ENCODE measurements around the gene C19orf47. TPM values are rescaled to one million over a fixed set of nuclear protein-coding genes. Genes with fewer than 3 reads are reported as not detected.

C19orf47 gene
- polyA plus RNA-seq, 3 donors: 7.6 to 10.2 (median 8.0) TPM

- 92% methylated on average over 13 of the region's 16 CpGs for WGBS (ENCODE audit: insufficient coverage)
Measured at GRCh38 chr19:40278361-40279035, 69.7 kb downstream of the C19orf47 start.

More at GRCh38 chr19:40278361-40279035, 69.7 kb downstream of the C19orf47 start:
- Mint-ChIP-seq H3K27ac (peak overlapping the region in 1 of 7 donors; percentile 67), H3K9me3 (no peaks in the 10 kb centered on the region), H3K4me3 (no peak overlapping the region), H3K4me1 (peaks cover 56% of the 10 kb centered on the region), H3K27me3 (ENCODE audit: low read depth in 3 of 3) (no peaks in the 10 kb centered on the region), H3K36me3 (peaks cover 11 to 13% of the 10 kb centered on the region in 2 donors)
- Histone ChIP-seq H3K9ac (ENCODE audit: insufficient read depth, low read length, poor library complexity, severe bottlenecking) (no peak overlapping the region), H3K4me2 (replicated peaks; ENCODE audit: extremely low read depth, low read length, poor library complexity, severe bottlenecking) (no peak overlapping the region), H3K27ac (ENCODE audit: low read depth in 1 of 2, low read length in 2 of 2) (no peak overlapping the region), H2AFZ (ENCODE audit: insufficient read depth, low read depth, low read length, poor library complexity, severe bottlenecking) (no peak overlapping the region), H3K4me3 (replicated peaks in 1 of 3; ENCODE audit: low read depth in 2 of 3, low read length in 3 of 3) (no peak overlapping the region), H3K9me3 (replicated peaks in 1 of 2; ENCODE audit: control insufficient read depth in 1 of 2, insufficient read depth in 1 of 2, low read length in 2 of 2) (no peaks in the 10 kb centered on the region), H3K36me3 (replicated peaks in 1 of 2; ENCODE audit: control insufficient read depth in 1 of 2, insufficient read depth in 2 of 2, low read length in 2 of 2) (peaks cover 0 to 17% of the 10 kb centered on the region in 2 donors), H4K20me1 (ENCODE audit: insufficient read depth, low read length) (peaks cover 95% of the 10 kb centered on the region), H3K79me2 (ENCODE audit: insufficient read depth, low read length) (peaks cover 97% of the 10 kb centered on the region), H3K27me3 (ENCODE audit: control insufficient read depth in 2 of 2, insufficient read depth in 2 of 2, low read length in 2 of 2) (no peaks in the 10 kb centered on the region), H3K4me1 (ENCODE audit: control insufficient read depth in 1 of 2, insufficient read depth in 2 of 2, low read length in 2 of 2) (peaks cover 12 to 30% of the 10 kb centered on the region in 2 donors)
- TF ChIP-seq CTCF (IDR thresholded peaks at IDR 0.05): no peak
- DNase-seq: no peak
- intact Hi-C loops (cut with micrococcal nuclease): no loop called here

Data from CD14-positive monocyte (primary cell).